K562 (cell line): ENCODE results near the gene ATRNL1. TPM values are rescaled to one million over a fixed set of nuclear protein-coding genes. Genes with fewer than 3 reads are reported as not detected.

Experiments
- ATAC-seq: fragments of 200-7000 bp; cut with Tn5 transposase; 3 replicates; pipeline ENCODE4 v1.9.1; 2020; ENCODE audit warnings: moderate library complexity
- BruUV-seq: library from RNA; stranded (reverse); fragments of 400-500 nt; replicated peaks from 2 replicates; lab custom pipeline; 2021; lab: Mats Ljungman, UMichigan
- CTCF ChIA-PET: fragments of 300-600 bp; formaldehyde crosslinking; extraction: SDS; loops from one replicate; lab custom pipeline; 2021; ENCODE audit warnings: low intra/inter-chr PET ratio; lab: Yijun Ruan, JAX
- POLR2A ChIA-PET: fragments of 300-600, 350-650 bp; sonication (Branson Sonifier 250); formaldehyde crosslinking; extraction: SDS; loops from one replicate; lab custom pipeline; 2021; ENCODE audit warnings: antibody characterized with exemption, inconsistent platforms; lab: Yijun Ruan, JAX
- DNase-seq, 4 experiments: peaks; one replicate each; pipeline versions ENCODE4 v3.0.0 to v3.0.0-alpha.2; 2011 to 2018; ENCODE audit warnings: low spot score in 3 of 4, mixed read lengths in 3 of 4; ENCODE audit errors: extremely low read depth in 1 of 4
- FAIRE-seq: peaks from 2 replicates; lab custom pipeline; 2011; peaks lifted over from hg19 to GRCh38; lab: Jason Lieb, UNC
- H2AFZ ChIP-seq: 2 replicates; pipeline ENCODE4 v1.6.0; 2011; ENCODE audit warnings: low read depth, low read length, control low read depth, inconsistent platforms
- H3K27ac ChIP-seq: fragments of 200-600 bp; 3 replicates; pipeline ENCODE4 v1.8.0; 2011; ENCODE audit warnings: low read depth, mild to moderate bottlenecking, control low read depth, inconsistent platforms, low read length, moderate library complexity, mixed read lengths; ENCODE audit errors: extremely low read depth
- H3K27me3 ChIP-seq, 2 experiments: fragments of 300-600 bp in 1 of 2; 2 replicates in 1 of 2; 3 replicates in 1 of 2; pipeline versions ENCODE4 v1.6.0 to v1.8.0; 2011; ENCODE audit warnings: inconsistent platforms in 2 of 2, low read length in 2 of 2, mild to moderate bottlenecking in 1 of 2, mixed read lengths in 1 of 2, moderate library complexity in 1 of 2; ENCODE audit not compliant: control insufficient read depth in 2 of 2, insufficient read depth in 2 of 2
- H3K36me3 ChIP-seq: fragments of 300-600 bp; 3 replicates; pipeline ENCODE4 v1.8.0; 2011; ENCODE audit warnings: mild to moderate bottlenecking, low read length, inconsistent platforms; ENCODE audit not compliant: control insufficient read depth, insufficient read depth
- H3K4me1 ChIP-seq, 2 experiments: fragments of 200-600 bp in 1 of 2; replicated peaks in 1 of 2; 2 replicates in 1 of 2; 3 replicates in 1 of 2; pipeline versions ENCODE4 v1.5.1 to v1.8.0; 2011; ENCODE audit warnings: inconsistent platforms in 2 of 2, low read length in 2 of 2, mild to moderate bottlenecking in 1 of 2, mixed read lengths in 1 of 2, moderate library complexity in 1 of 2; ENCODE audit not compliant: control insufficient read depth in 2 of 2, insufficient read depth in 2 of 2
- H3K4me2 ChIP-seq: 2 replicates; pipeline ENCODE4 v1.6.1; 2011; ENCODE audit warnings: low read length, control low read depth, inconsistent platforms, mixed read lengths; ENCODE audit not compliant: insufficient read depth
- H3K4me3 ChIP-seq: fragments of 200-600 bp; sonication (generic), shearing (Covaris generic); 2 replicates; pipeline ENCODE4 v1.5.1; 2016; ENCODE audit warnings: control low read depth, inconsistent platforms
- H3K79me2 ChIP-seq: fragments of 200-600 bp; 3 replicates; pipeline ENCODE4 v1.8.0; 2011; ENCODE audit warnings: low read length, inconsistent platforms; ENCODE audit not compliant: control insufficient read depth, insufficient read depth
- H3K9ac ChIP-seq, 2 experiments: 2 replicates each; pipeline versions ENCODE4 v1.6.0 to v1.6.1; 2011; ENCODE audit warnings: low read depth in 2 of 2, low read length in 2 of 2, control low read depth in 1 of 2, inconsistent platforms in 1 of 2, mild to moderate bottlenecking in 1 of 2, mixed read lengths in 1 of 2; ENCODE audit not compliant: insufficient read depth in 1 of 2
- H3K9me1 ChIP-seq: one replicate; pipeline ENCODE4 v1.6.0; 2011; ENCODE audit warnings: inconsistent platforms, mild to moderate bottlenecking, low read length, moderate library complexity; ENCODE audit not compliant: control insufficient read depth, insufficient read depth
- H3K9me3 ChIP-seq: replicated peaks from 2 replicates; pipeline ENCODE4 v1.5.1; 2011; ENCODE audit warnings: low read depth, low read length, inconsistent platforms; ENCODE audit not compliant: control insufficient read depth, insufficient read depth
- H4K20me1 ChIP-seq: replicated peaks from 2 replicates; pipeline ENCODE4 v1.6.1; 2011; ENCODE audit warnings: low read length, inconsistent platforms, mixed read lengths; ENCODE audit not compliant: control insufficient read depth, insufficient read depth
- ARID1B ChIP-seq: fragments of 450-650 bp; IDR thresholded peaks from 2 replicates; pipeline ENCODE4 v1.6.1; 2016; ENCODE audit warnings: antibody characterized with exemption, mild to moderate bottlenecking, inconsistent platforms
- CBX1 ChIP-seq: sonication (generic); IDR thresholded peaks from 2 replicates; pipeline ENCODE4 v1.6.1; 2016; ENCODE audit warnings: antibody characterized with exemption, low read depth, mild to moderate bottlenecking
- COPS2 ChIP-seq: fragments of 450-650 bp; conservative IDR thresholded peaks from 2 replicates; pipeline ENCODE4 v1.6.1; 2016; ENCODE audit warnings: mild to moderate bottlenecking, moderate library complexity
- HCFC1 ChIP-seq: IDR thresholded peaks from 2 replicates; pipeline ENCODE4 v1.6.1; 2012; ENCODE audit warnings: low read depth, low read length, improper control_type of control experiment
- MEIS2 ChIP-seq: fragments of 450-650 bp; IDR thresholded peaks from 2 replicates; pipeline ENCODE4 v1.6.1; 2014; ENCODE audit warnings: mild to moderate bottlenecking; ENCODE audit not compliant: partially characterized antibody
- MYNN ChIP-seq, 2 experiments: sonication (generic); formaldehyde crosslinking in 1 of 2; IDR thresholded peaks; 2 replicates each; pipeline versions ENCODE4 v1.5.0 to v1.6.1; 2016 to 2020; ENCODE audit warnings: antibody characterized with exemption in 1 of 2, missing genetic modification reagents in 1 of 2
- PRDM10 ChIP-seq: fragments of 450-650 bp; IDR thresholded peaks from 2 replicates; pipeline ENCODE4 v1.6.1; 2018; ENCODE audit not compliant: partially characterized antibody
- RBFOX2 ChIP-seq: fragments of 200-400 bp; formaldehyde crosslinking; IDR thresholded peaks from 2 replicates; pipeline ENCODE4 v1.6.1; 2017; ENCODE audit warnings: low read depth, mild to moderate bottlenecking, low read length, moderate library complexity
- RBM34 ChIP-seq: fragments of 200-400 bp; formaldehyde crosslinking; IDR thresholded peaks from 2 replicates; pipeline ENCODE4 v1.6.1; 2018; ENCODE audit warnings: low read length, borderline replicate concordance; ENCODE audit not compliant: insufficient read depth
- RFX7 ChIP-seq: fragments of 250-450 bp; sonication (Bioruptor Pico); IDR thresholded peaks from 2 replicates; pipeline ENCODE4 v1.5.1; 2021; ENCODE audit warnings: mild to moderate bottlenecking
- VEZF1 ChIP-seq: fragments of 200-800 bp; sonication (Bioruptor generic); IDR thresholded peaks from 2 replicates; pipeline ENCODE4 v1.6.1; 2017; ENCODE audit warnings: missing genetic modification characterization, missing compliant biosample characterization
- ZBTB8A ChIP-seq: fragments of 450-650 bp; IDR thresholded peaks from 2 replicates; pipeline ENCODE4 v1.6.1; 2018; ENCODE audit warnings: mild to moderate bottlenecking, moderate library complexity; ENCODE audit not compliant: partially characterized antibody
- ZFP1 ChIP-seq: fragments of 450-650 bp; formaldehyde crosslinking; IDR thresholded peaks from 2 replicates; pipeline ENCODE4 v1.4.0; 2020; ENCODE audit warnings: mild to moderate bottlenecking, mixed read lengths
- ZNF212 ChIP-seq: fragments of 450-650 bp; formaldehyde crosslinking; IDR thresholded peaks from 2 replicates; pipeline ENCODE4 v1.4.0; 2020; ENCODE audit warnings: mild to moderate bottlenecking
- WGBS: fragments of 100-300 bp; shearing (Covaris generic); methylation state at CpG from one replicate; pipeline ENCODE4 v1.1.6; 2016; ENCODE audit warnings: low coverage, mixed read lengths; ENCODE audit not compliant: insufficient coverage; ENCODE audit errors: missing lambda C conversion rate; 5-methylcytosine and 5-hydroxymethylcytosine counted together
- in situ Hi-C: fragments of 300-500 bp; cut with MboI; formaldehyde crosslinking; loops from 4 replicates; pipeline ENCODE4 v1.15.0; 2018; ENCODE audit warnings: inconsistent platforms, mixed read lengths
- intact Hi-C: fragments of 100-400 bp; cut with micrococcal nuclease; formaldehyde crosslinking; loops from 2 replicates; pipeline ENCODE4 v1.14.2; 2022
- polyA plus RNA-seq, 8 experiments: library from polyadenylated mRNA; depleted of rRNA in 4 of 8; stranded (reverse) in 5 of 8; unstranded in 3 of 8; fragments of >200 nt; fragmentation: Nextera tagmentation in 2 of 8; fragmentation: Illumina TruSeq in 1 of 8; extraction: Ambion mirVana in 2 of 8; extraction: Trizol in 1 of 8; gene quantifications; 2 replicates each; pipeline versions ENCODE4 v1.2.1 to v1.2.3, GENCODE V29; 2011 to 2014; ENCODE audit warnings: inconsistent platforms in 1 of 8, missing spikeins in 1 of 8
- total RNA-seq, 7 experiments: library from RNA; depleted of rRNA in 6 of 7; stranded (reverse); fragments of >200 nt in 6 of 7; fragmentation: Illumina TruSeq in 2 of 7; extraction: Trizol in 2 of 7; gene quantifications; 2 replicates each; pipeline versions ENCODE4 v1.2.1 to v1.2.3, GENCODE V29; 2011 to 2021; ENCODE audit warnings: low replicate concordance in 1 of 7
- TF ChIP-seq, protein P1 (sequence below): fragments of 450-650 bp; formaldehyde crosslinking; IDR thresholded peaks from 2 replicates; pipeline ENCODE4 v1.4.0; 2022; ENCODE audit warnings: missing genetic modification characterization

The ATRNL1 gene
- total and polyA plus RNA-seq, 9 of the 15 experiments (the other 6 are each of a cell fraction or from before 2014, with no cell fraction given): 0.18 TPM; not detected in 8

- no peak for TF ChIP-seq VEZF1
- TF ChIP-seq, protein P1, sequence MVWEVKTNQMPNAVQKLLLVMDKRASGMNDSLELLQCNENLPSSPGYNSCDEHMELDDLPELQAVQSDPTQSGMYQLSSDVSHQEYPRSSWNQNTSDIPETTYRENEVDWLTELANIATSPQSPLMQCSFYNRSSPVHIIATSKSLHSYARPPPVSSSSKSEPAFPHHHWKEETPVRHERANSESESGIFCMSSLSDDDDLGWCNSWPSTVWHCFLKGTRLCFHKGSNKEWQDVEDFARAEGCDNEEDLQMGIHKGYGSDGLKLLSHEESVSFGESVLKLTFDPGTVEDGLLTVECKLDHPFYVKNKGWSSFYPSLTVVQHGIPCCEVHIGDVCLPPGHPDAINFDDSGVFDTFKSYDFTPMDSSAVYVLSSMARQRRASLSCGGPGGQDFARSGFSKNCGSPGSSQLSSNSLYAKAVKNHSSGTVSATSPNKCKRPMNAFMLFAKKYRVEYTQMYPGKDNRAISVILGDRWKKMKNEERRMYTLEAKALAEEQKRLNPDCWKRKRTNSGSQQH (CRISPR knock-in tag): no peak
- no peak for TF ChIP-seq ZNF212 (CRISPR knock-in tag)
- TF ChIP-seq HCFC1: no peak
- TF ChIP-seq RBM34: no peak
These were observed 855.3 kb downstream of the ATRNL1 start (continued) for GRCh38 chr10:115948465-115948864.

DNA sequence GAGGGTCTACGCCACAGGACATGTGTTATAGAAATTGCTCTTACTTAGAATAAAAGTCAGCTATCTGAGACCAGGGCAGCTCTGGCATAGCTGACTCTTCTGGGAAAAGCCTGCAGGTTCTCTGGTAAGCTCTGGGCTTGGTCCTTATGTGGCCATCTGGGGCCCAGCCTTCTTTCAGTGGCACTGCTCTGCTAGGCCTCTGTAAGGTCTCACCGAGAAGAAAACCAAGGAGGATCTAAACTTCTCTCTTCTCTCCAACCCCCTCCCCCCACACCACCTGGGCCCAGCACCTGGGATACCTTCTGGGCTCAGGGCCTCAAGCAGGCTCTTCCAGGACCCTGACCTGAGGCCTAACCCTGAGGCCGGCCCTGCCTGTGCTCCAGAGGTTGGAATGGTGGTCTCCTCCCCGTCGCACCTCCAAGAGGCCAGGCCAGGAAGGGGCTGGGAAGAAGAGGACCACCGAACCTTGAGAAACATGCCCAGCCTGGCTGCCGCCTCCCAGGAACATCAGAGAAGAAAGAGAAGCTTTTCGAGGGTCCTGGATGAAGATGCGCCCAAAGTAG lies 856.2 kb downstream of the ATRNL1 start:
- ChIA-PET POLR2A (interaction anchor here (0.7 kb wide), 1 partner anchor 58 kb away, joined by 3 read pairs; no protein-coding TSS in a partner anchor), CTCF (no interaction called here)
- H3K27ac ChIP-seq: no peak overlapping the region
- DNase-seq: no peak
- no TSS peak for BruUV-seq
- H3K27me3 ChIP-seq: no peaks in the 10 kb centered on the region
- H3K36me3 ChIP-seq: no peaks in the 10 kb centered on the region
- WGBS: 3% methylated on average over 4 of the region's 9 CpGs
- no peak overlapping the region for H3K4me2 ChIP-seq
- no peak for FAIRE-seq
- no peak overlapping the region for H3K4me3 ChIP-seq
- no peak overlapping the region for H3K9ac ChIP-seq
- in situ Hi-C loops: no loop called here
- H3K9me1 ChIP-seq: no peaks in the 10 kb centered on the region
- intact Hi-C loops: no loop called here
- no peaks in the 10 kb centered on the region for H4K20me1 ChIP-seq
- H3K9me3 ChIP-seq: no peaks in the 10 kb centered on the region; the same call in 1 of the 2 replicates
- H3K79me2 ChIP-seq: no peaks in the 10 kb centered on the region
- no peak overlapping the region for H2AFZ ChIP-seq
- H3K4me1 ChIP-seq: no peaks in the 10 kb centered on the region
- no peak for ATAC-seq
- TF ChIP-seq MEIS2: no peak
- no peak for TF ChIP-seq CBX1
- no peak for TF ChIP-seq PRDM10
- no peak for TF ChIP-seq RFX7 (CRISPR knock-in tag)
- TF ChIP-seq ZFP1 (CRISPR knock-in tag): no peak
- TF ChIP-seq RBFOX2: no peak
- TF ChIP-seq ARID1B: no peak
- no peak for TF ChIP-seq ZBTB8A
- no peak for TF ChIP-seq COPS2
- TF ChIP-seq MYNN (IDR thresholded peaks at IDR 0.05): no peak
- no peak for TF ChIP-seq MYNN (CRISPR knock-in tag; IDR thresholded peaks at IDR 0.05)
